Measurements from ENCODE around the gene BRCC3.

BRCC3 gene

GRCh38 chrX:155056877-155057792 is 14.2 kb upstream of the BRCC3 start:
- no peak overlapping the region for H3K27ac ChIP-seq (ENCODE audit: low read depth, low read length)
- H3K4me3 ChIP-seq (ENCODE audit: low read depth in 1 of 5, low read length in 5 of 5), result peak overlapping the region; percentile 23 to 54 (median 39)
- peak overlapping the region in 1 of 5 donors; percentile 17 for H3K9ac ChIP-seq (ENCODE audit: low read length in 5 of 5)
- peaks cover 4 to 12% (median 10%) of the 10 kb centered on the region in 5 donors for H3K4me1 ChIP-seq (ENCODE audit: control insufficient read depth in 5 of 5, insufficient read depth in 5 of 5, low read length in 5 of 5)
- peaks cover 0 to 13% (median 4%) of the 10 kb centered on the region in 5 donors for H3K36me3 ChIP-seq (ENCODE audit: control insufficient read depth in 5 of 5, insufficient read depth in 5 of 5, low read length in 5 of 5)
- no peaks in the 10 kb centered on the region for H3K9me3 ChIP-seq (ENCODE audit: control insufficient read depth in 5 of 5, low read length in 5 of 5)
- peaks cover 0 to 3% (median 0%) of the 10 kb centered on the region in 5 donors for H3K27me3 ChIP-seq (ENCODE audit: control insufficient read depth in 5 of 5, insufficient read depth in 4 of 5, low read length in 5 of 5)

- Histone ChIP-seq H3K36me3 (ENCODE audit: control insufficient read depth in 5 of 5, insufficient read depth in 5 of 5, low read length in 5 of 5) (peaks cover 0 to 6% (median 0%) of the 10 kb centered on the region in 5 donors), H3K27me3 (ENCODE audit: control insufficient read depth in 5 of 5, insufficient read depth in 4 of 5, low read length in 5 of 5) (peaks cover 0 to 3% (median 0%) of the 10 kb centered on the region in 5 donors), H3K9me3 (ENCODE audit: control insufficient read depth in 5 of 5, low read length in 5 of 5) (no peaks in the 10 kb centered on the region), H3K4me1 (ENCODE audit: control insufficient read depth in 5 of 5, insufficient read depth in 5 of 5, low read length in 5 of 5) (peaks cover 4 to 12% (median 10%) of the 10 kb centered on the region in 5 donors), H3K27ac (ENCODE audit: low read depth, low read length) (no peak overlapping the region), H3K4me3 (ENCODE audit: low read depth in 1 of 5, low read length in 5 of 5) (no peak overlapping the region), H3K9ac (ENCODE audit: low read length in 5 of 5) (no peak overlapping the region)
Observed at GRCh38 chrX:155061760-155062159, 9.5 kb upstream of the BRCC3 start.

GRCh38 chrX:155065035-155065734 is 6.1 kb upstream of the BRCC3 start:
- Histone ChIP-seq H3K9me3 (ENCODE audit: control insufficient read depth in 5 of 5, low read length in 5 of 5) (no peaks in the 10 kb centered on the region), H3K27ac (ENCODE audit: low read depth, low read length) (no peak overlapping the region), H3K4me3 (ENCODE audit: low read depth in 1 of 5, low read length in 5 of 5) (no peak overlapping the region), H3K27me3 (ENCODE audit: control insufficient read depth in 5 of 5, insufficient read depth in 4 of 5, low read length in 5 of 5) (no peaks in the 10 kb centered on the region), H3K4me1 (ENCODE audit: control insufficient read depth in 5 of 5, insufficient read depth in 5 of 5, low read length in 5 of 5) (peaks cover 0 to 9% (median 6%) of the 10 kb centered on the region in 5 donors), H3K36me3 (ENCODE audit: control insufficient read depth in 5 of 5, insufficient read depth in 5 of 5, low read length in 5 of 5) (peaks cover 0 to 2% (median 0%) of the 10 kb centered on the region in 5 donors), H3K9ac (ENCODE audit: low read length in 5 of 5) (no peak overlapping the region)

GRCh38 chrX:155068165-155068564 is 3.1 kb upstream of the BRCC3 start:
- Histone ChIP-seq H3K9me3 (ENCODE audit: control insufficient read depth in 5 of 5, low read length in 5 of 5) (no peaks in the 10 kb centered on the region), H3K4me3 (ENCODE audit: low read depth in 1 of 5, low read length in 5 of 5) (no peak overlapping the region), H3K36me3 (ENCODE audit: control insufficient read depth in 5 of 5, insufficient read depth in 5 of 5, low read length in 5 of 5) (peaks cover 0 to 2% (median 0%) of the 10 kb centered on the region in 5 donors), H3K4me1 (ENCODE audit: control insufficient read depth in 5 of 5, insufficient read depth in 5 of 5, low read length in 5 of 5) (peaks cover 0 to 27% (median 16%) of the 10 kb centered on the region in 5 donors), H3K9ac (ENCODE audit: low read length in 5 of 5) (no peak overlapping the region), H3K27me3 (ENCODE audit: control insufficient read depth in 5 of 5, insufficient read depth in 4 of 5, low read length in 5 of 5) (no peaks in the 10 kb centered on the region), H3K27ac (ENCODE audit: low read depth, low read length) (no peak overlapping the region)

- no peak overlapping the region for H3K9ac ChIP-seq (ENCODE audit: low read length in 5 of 5)
- peaks cover 0 to 27% (median 16%) of the 10 kb centered on the region in 5 donors for H3K4me1 ChIP-seq (ENCODE audit: control insufficient read depth in 5 of 5, insufficient read depth in 5 of 5, low read length in 5 of 5)
- no peak overlapping the region for H3K4me3 ChIP-seq (ENCODE audit: low read depth in 1 of 5, low read length in 5 of 5)
- no peaks in the 10 kb centered on the region for H3K9me3 ChIP-seq (ENCODE audit: control insufficient read depth in 5 of 5, low read length in 5 of 5)
- no peak overlapping the region for H3K27ac ChIP-seq (ENCODE audit: low read depth, low read length)
- H3K36me3 ChIP-seq (ENCODE audit: control insufficient read depth in 5 of 5, insufficient read depth in 5 of 5, low read length in 5 of 5), result peaks cover 0 to 7% (median 4%) of the 10 kb centered on the region in 5 donors
- H3K27me3 ChIP-seq (ENCODE audit: control insufficient read depth in 5 of 5, insufficient read depth in 4 of 5, low read length in 5 of 5), result no peaks in the 10 kb centered on the region
Observed at GRCh38 chrX:155069414-155069813, 1.9 kb upstream of the BRCC3 start.

GRCh38 chrX:155070038-155070437 is 1.3 kb upstream of the BRCC3 start:
- Histone ChIP-seq H3K4me1 (ENCODE audit: control insufficient read depth in 5 of 5, insufficient read depth in 5 of 5, low read length in 5 of 5) (peaks cover 0 to 27% (median 16%) of the 10 kb centered on the region in 5 donors), H3K36me3 (ENCODE audit: control insufficient read depth in 5 of 5, insufficient read depth in 5 of 5, low read length in 5 of 5) (peaks cover 0 to 7% (median 4%) of the 10 kb centered on the region in 5 donors), H3K27ac (ENCODE audit: low read depth, low read length) (no peak overlapping the region), H3K9me3 (ENCODE audit: control insufficient read depth in 5 of 5, low read length in 5 of 5) (no peaks in the 10 kb centered on the region), H3K27me3 (ENCODE audit: control insufficient read depth in 5 of 5, insufficient read depth in 4 of 5, low read length in 5 of 5) (no peaks in the 10 kb centered on the region), H3K9ac (ENCODE audit: low read length in 5 of 5) (peak overlapping the region in 4 of 5 donors; percentile 61 to 78 (median 68)), H3K4me3 (ENCODE audit: low read depth in 1 of 5, low read length in 5 of 5) (peak overlapping the region; percentile 58 to 76 (median 67))

- Histone ChIP-seq H3K9me3 (ENCODE audit: control insufficient read depth in 5 of 5, low read length in 5 of 5) (no peaks in the 10 kb centered on the region), H3K27ac (ENCODE audit: low read depth, low read length) (peak overlapping the region; percentile 69), H3K4me1 (ENCODE audit: control insufficient read depth in 5 of 5, insufficient read depth in 5 of 5, low read length in 5 of 5) (peaks cover 0 to 27% (median 16%) of the 10 kb centered on the region in 5 donors), H3K36me3 (ENCODE audit: control insufficient read depth in 5 of 5, insufficient read depth in 5 of 5, low read length in 5 of 5) (peaks cover 0 to 7% (median 4%) of the 10 kb centered on the region in 5 donors), H3K4me3 (ENCODE audit: low read depth in 1 of 5, low read length in 5 of 5) (peak overlapping the region; percentile 58 to 76 (median 67)), H3K9ac (ENCODE audit: low read length in 5 of 5) (peak overlapping the region; percentile 35 to 78 (median 63)), H3K27me3 (ENCODE audit: control insufficient read depth in 5 of 5, insufficient read depth in 4 of 5, low read length in 5 of 5) (no peaks in the 10 kb centered on the region)
Observed at GRCh38 chrX:155070663-155070974, 689 bp upstream of the BRCC3 start.

- Histone ChIP-seq H3K27me3 (ENCODE audit: control insufficient read depth in 5 of 5, insufficient read depth in 4 of 5, low read length in 5 of 5) (no peaks in the 10 kb centered on the region), H3K4me1 (ENCODE audit: control insufficient read depth in 5 of 5, insufficient read depth in 5 of 5, low read length in 5 of 5) (peaks cover 0 to 27% (median 16%) of the 10 kb centered on the region in 5 donors), H3K36me3 (ENCODE audit: control insufficient read depth in 5 of 5, insufficient read depth in 5 of 5, low read length in 5 of 5) (peaks cover 0 to 13% (median 4%) of the 10 kb centered on the region in 5 donors), H3K9ac (ENCODE audit: low read length in 5 of 5) (peak overlapping the region in 4 of 5 donors; percentile 36 to 70 (median 64)), H3K27ac (ENCODE audit: low read depth, low read length) (no peak overlapping the region), H3K4me3 (ENCODE audit: low read depth in 1 of 5, low read length in 5 of 5) (peak overlapping the region; percentile 61 to 84 (median 71)), H3K9me3 (ENCODE audit: control insufficient read depth in 5 of 5, low read length in 5 of 5) (no peaks in the 10 kb centered on the region)
Observed at GRCh38 chrX:155071694-155072280, 479 bp downstream of the BRCC3 start.

GRCh38 chrX:155086202-155086840 is 15.0 kb downstream of the BRCC3 start:
- H3K27ac ChIP-seq (ENCODE audit: low read depth, low read length), result no peak overlapping the region
- peaks cover 0 to 23% (median 8%) of the 10 kb centered on the region in 5 donors for H3K36me3 ChIP-seq (ENCODE audit: control insufficient read depth in 5 of 5, insufficient read depth in 5 of 5, low read length in 5 of 5)
- H3K4me3 ChIP-seq (ENCODE audit: low read depth in 1 of 5, low read length in 5 of 5), result no peak overlapping the region
- no peaks in the 10 kb centered on the region for H3K4me1 ChIP-seq (ENCODE audit: control insufficient read depth in 5 of 5, insufficient read depth in 5 of 5, low read length in 5 of 5)
- H3K9ac ChIP-seq (ENCODE audit: low read length in 5 of 5), result no peak overlapping the region
- no peaks in the 10 kb centered on the region for H3K27me3 ChIP-seq (ENCODE audit: control insufficient read depth in 5 of 5, insufficient read depth in 4 of 5, low read length in 5 of 5)
- no peaks in the 10 kb centered on the region for H3K9me3 ChIP-seq (ENCODE audit: control insufficient read depth in 5 of 5, low read length in 5 of 5)
